HG02938 (cell line): ENCODE measurements around the gene BTG2.

Experiments
- ATAC-seq: cut with Tn5 transposase; IDR thresholded peaks from one replicate; pipeline ENCODE4 v1.9.1; 2021; ENCODE audit warnings: mild to moderate bottlenecking, moderate library complexity; ENCODE audit not compliant: unreplicated experiment

The BTG2 gene

DNA sequence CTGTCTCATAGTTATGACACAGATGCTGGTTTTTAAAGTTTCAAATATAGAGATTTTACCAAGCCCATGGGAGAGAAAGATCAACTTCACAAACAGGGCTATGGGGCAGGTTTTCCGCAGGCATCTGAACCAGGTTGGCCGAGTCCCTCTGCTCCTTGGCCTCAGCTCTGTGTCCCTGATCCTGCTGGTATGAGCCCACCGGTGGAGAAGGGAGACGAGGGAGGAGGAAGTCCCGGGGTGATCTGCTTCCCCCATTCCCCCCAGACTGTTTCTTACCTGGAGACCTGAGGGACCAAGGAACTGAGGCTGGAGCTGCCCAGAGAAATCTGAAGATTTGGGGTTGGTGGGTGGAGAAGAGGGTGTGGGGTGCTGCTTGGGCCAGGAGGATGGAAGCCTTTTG lies 28.9 kb upstream of the BTG2 start:
- ATAC-seq: no peak

DNA sequence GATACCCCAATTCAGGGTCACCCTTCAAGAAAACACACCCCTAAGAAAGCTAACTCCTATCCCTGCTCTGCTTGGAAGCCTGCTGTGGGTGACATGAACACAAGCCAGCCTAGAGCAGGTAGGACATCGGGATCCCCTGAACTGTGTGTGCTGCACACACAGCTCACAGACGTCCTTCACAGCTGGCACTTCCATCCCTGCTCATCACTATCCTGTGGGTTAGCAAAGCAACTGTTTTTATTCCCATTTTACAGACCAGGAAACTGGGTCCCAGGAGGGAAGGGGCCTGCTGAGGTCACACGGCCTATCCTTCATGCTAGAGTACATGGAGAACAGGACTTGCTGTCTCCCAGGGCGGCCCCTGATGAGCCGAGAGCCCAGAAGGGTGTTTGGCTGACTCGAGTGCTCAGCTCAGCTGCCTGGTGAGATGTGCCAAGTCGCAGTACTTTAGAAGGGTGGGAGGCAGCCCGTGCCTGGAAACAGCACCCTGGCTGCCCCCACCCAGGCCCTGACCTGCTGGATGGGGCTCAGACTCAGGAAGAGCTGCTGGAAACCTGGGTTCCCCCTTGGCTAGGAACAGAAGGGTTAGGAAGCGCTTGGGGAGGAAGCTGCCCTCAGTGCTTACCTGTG lies 28.3 kb upstream of the BTG2 start:
- no peak for ATAC-seq

DNA sequence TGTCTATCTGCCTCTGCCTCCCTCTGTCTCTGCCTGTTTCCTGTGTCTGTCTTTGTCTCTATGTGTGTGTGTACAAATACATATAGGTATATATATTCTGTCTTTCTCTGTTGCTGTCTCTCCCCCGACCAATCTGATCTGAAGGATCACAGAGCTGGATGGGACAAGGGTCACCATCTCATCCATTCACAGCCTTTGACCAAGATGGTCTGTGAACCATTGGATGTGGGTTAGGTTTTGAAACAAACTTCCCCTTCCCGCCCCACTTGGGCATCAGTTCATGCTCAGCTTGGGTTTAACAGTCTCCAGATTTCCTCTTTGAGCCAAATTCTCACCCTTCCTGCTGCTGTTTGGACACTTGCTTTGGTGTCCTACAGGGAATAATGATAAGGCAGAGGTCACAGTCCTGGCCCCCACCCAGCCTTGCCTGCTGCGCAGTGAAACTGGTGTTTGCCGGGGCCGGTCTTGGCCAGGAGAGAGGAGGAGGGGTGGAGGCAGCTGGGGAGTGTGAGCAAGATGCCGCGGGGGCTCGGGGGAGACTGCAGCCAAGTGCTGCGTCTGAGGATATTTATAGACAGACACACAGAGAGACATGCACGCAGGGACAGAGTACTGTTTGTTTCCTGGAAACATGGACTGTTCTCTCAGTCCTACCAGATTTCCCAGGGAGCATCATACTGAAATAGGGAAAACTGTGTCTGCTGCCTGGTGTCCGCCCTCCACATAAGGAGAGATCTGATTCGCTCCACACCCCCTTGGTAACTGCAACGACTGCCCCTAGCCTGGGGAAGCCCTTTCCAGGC lies 27.0 kb upstream of the BTG2 start:
- no peak for ATAC-seq

DNA sequence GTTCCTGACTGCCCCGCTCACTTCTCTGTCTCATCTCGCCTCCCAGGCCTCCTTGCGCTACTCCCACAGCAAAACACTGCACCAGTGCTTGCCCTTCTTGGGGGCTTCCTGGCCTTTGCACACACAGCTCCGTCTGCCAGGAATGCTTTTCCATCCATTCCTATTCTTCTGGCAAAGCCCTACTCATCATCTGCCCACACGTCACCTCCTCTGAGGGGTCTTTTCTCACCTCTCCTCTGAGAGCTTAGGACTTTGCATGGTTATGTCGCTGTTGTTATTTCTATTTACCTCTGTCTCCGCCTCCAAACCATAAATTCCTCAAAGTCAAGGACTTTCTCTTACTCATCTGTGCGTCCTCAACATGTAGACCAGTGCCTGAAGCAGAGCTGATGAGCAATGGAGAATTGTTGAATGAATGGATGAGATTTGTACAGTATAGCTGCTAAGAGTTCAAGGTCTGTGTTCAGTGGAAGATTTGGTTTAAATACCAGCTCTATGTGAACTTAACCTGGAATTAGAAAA lies 26.4 kb upstream of the BTG2 start:
- ATAC-seq: no peak

DNA sequence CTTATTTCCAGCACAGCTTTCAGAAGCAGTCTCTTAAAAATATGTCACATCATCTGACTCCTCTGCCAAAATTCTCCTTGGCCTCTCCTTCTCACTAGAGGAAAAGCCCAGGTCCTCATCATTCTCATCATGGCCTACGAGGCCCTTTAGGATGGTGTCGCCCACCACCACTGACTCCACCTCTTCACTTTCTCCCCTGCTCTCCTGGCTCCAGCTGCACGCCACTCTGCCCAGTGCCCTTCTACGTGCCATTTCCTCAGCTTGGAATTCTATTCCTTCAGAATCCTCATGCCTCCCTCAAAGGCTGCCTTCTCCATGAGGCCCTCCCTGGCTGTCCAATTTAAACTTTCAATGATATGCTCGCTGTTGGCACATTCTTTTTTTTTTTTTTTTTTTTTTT lies 25.3 kb upstream of the BTG2 start:
- no peak for ATAC-seq

DNA sequence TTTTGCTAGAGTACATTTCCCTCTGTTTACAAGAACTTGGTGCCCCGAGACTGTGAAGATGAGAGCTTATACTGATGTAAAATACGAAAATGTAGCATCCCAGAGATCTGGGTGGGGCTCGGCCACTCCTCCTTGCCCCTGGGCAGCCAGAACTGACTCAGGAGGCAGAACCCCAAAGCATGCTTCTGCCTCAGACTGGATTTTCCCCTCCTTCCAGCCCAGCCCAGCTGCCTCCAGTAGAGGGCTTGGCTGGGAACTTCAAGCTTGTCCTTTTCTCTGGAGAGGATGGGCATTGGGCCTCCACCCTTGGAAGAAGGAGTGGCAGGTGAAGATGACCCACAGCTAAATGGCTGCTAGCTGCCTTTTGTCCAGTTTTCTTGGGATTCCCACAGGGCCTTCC lies 24.3 kb upstream of the BTG2 start:
- no peak for ATAC-seq

DNA sequence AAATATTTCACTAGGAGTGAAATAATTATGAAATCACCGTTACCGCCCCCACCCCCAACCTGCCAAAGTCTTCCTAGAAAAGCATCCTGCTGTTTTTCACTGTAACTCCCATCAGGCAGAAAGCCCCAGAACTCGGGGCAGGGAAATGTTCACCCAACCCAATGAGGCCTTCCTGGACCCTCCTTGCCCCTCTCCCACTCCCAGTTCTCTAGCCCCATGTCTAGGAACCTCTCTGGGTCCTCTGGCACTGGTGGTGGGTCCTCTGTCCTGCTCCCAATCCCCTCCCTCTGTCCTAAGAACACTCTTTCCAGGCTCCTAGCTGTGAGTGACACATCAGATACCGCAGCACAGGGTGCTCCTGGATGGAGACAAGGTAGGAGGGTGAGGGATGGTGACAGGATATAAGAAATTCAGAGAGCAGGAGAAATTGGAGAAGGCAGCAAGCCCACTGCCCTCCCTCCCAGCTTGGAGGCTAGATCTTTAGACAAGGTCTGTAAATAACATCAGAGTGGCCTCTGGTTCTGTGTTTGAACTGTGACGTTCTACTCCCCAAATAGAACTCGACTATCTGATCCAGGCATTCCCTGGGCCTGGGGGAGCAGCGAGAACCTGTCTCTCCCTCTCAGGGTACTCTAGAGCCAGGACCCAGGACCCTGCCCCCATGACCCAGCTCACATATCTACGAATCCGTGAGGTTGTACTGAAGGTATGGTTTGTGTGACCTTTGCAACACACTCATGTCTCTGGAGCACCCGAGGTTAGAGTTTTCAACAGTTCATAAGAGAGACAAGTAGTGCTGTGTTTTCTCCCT lies 23.3 kb upstream of the BTG2 start:
- no peak for ATAC-seq

DNA sequence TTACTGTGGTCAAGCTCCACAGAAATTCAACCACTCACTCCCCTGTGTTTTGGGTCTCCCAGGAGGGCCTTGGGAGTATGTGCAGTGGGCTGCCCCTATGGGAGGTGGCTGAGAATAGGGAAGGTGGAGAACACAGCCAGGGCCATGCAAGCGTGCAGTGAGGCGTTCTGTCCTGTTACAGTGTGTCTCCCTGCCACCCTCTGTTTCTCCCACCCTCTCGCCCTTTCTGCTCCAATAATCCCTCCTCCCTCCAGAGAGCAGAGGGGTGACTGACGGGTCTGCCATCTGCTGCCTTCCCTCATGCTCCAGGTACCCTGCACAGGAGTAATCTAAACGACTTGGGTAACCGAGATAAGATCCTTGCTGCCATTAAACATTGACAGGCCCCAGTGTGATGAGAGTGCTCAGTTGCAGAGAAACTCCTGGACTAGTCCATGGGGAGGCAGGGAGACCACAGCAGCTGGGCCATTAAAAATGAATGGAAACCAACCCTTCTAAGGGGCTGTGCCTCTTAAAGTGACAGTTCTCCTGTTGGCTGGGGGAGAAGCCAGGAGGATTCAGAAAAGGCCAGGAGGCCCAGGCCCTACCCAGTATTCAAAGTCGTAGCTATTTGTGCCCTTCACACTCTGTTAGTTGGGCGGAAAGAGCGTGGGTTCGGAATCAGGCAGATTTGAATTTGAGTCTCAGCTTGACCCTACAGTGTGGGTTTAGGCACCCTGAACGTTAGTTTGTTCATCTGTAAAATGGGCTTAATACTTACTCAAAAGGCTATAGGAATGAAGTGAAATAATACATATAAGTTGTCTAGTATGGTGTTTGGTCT lies 22.4 kb upstream of the BTG2 start:
- ATAC-seq: no peak

DNA sequence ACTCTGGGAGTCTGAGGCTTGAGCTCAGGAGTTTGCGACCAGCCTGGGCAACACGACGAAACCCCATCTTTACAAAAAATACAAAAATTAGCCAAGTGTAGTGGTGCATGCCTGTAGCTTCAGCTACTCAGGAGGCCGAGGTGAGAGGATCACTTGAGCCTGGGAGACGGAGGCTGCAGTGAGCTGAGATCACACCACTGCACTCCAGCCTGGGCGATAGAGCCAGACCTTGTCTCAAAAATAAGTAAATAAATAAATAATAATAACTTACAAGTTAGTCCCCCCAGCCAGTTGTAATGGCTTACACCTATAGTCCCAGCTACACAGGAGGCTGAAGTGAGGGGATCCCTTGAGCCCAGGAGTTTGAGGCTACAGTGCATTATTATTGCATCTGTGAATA lies 21.7 kb upstream of the BTG2 start:
- ATAC-seq: no peak

DNA sequence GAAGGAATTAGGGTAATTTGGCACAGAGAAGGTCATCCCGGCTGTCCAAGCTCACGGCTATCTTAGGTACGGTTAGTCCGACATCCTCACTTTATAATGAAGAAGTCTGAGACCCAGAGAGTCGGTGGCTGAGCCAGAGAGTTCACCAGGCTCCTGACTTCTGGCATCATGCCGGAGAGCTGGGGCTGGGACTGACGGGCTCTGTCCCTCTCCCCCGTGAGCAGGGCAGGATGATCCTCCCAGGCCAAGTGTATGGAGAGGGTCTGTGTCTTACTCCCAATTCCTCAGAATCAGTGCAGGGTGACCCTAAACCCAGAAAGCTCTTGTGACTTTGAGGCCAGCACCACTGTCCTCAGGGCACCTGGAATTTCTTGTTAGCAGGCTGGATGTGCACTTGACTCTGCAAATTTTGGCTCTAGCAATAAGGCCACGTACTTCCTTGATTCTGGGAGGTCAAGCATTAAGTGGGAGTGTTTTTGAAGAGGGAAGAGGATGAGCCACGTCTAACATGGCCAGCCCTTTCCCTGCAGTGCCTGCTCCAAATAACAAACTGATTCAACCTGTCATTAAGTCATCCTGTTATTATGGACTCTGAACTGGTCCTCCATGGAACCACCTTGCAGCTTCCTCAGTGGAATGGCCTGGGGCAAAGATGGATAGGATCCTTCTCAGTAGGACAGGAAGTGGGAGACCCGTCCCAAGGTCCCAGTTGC lies 20.8 kb upstream of the BTG2 start:
- no peak for ATAC-seq

DNA sequence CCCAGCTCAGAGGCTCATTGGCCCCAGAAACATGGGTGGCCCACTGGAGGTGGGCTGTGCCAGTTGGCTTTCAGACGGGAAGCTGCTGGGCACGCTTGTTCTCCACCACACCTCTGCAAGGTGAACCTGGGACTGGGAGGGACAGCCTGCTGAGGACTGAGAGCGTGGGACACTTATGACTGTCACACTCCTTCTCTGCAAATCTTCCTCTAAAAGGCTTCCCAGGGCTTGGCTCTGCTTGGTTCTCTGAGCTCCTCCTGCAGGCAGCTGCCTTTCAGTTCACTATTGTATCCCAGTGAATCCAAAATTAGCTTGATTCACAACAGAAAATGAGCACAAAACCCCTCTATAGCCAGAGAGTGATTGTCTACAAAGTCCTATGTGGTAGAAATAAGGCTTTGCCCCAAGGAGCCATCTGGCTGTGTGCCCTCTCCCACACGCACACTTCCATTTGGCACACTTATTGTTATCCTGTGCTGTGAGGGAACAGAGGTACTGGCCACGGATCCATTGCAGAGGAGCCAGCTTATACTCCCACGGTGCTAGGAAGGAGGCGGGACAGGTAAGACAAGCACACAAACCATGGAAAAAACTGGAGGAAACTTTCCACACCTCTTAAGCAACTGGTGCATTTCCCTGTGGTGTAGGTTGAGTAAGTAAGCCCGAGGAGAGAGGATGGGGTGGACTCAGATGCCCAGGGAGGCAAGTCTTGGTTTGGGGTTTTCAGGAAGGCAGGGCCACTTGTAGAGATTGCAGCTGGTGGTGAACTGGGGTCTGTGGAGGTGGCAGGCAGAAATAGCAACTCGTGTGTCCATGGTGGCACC lies 18.9 kb upstream of the BTG2 start:
- ATAC-seq: no peak

DNA sequence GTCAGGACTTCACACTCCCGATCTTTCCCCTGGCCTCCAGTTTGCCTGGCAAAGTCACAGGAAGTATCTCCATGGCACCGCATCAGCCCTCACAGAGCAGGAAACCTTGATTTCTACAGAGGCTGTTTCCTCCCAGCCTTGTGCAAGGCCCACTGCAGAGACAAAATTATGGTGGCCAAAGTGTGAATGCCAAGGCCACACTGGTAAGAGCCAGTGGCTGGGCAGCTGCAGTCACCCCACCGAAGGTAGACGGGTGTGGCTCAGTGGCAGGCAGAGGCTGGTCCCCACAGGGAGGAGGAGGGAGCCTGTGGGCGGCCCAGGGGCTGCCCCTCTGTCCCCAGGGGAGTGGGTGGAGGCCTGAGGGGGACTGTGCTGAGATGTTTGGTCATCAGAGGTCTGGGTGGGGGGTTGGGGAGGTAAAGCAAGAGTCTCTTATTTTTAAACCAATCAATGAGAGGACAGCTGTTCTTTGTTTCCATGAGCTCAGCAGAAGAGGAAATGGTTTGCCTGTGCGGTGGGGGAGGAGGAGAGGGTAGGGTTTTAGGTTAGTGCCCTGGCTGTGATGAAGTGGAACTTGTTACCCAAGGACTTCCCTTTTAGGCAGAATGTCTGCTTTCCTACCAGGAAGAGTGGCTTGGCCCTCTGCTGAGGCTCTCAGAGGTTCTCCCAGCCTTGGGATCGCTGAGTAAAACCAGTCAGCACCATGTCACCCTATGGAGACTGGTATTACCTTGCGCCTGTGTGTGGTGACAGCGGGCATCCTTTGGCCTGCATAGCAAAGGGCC lies 18.0 kb upstream of the BTG2 start:
- ATAC-seq: peak; percentile 41

DNA sequence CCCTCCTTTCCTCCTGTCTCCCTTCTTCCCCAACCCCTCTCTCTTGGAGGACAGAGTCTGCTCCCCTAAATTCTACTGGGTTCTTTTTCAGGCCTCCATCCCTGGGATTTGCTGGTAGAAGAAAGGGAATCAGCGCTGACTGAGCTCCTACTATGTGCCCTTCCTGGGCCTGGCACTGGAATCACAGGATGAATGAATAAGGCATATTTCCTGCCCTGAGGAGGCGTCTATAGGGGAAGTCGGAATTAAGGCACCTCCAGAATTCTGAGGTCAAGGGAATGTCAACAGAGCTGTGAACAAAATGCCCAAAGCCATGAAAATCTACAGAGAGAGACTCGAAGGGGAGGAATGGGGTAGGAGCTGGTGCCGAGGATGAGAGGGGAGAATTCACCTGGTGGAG lies 17.4 kb upstream of the BTG2 start:
- no peak for ATAC-seq

DNA sequence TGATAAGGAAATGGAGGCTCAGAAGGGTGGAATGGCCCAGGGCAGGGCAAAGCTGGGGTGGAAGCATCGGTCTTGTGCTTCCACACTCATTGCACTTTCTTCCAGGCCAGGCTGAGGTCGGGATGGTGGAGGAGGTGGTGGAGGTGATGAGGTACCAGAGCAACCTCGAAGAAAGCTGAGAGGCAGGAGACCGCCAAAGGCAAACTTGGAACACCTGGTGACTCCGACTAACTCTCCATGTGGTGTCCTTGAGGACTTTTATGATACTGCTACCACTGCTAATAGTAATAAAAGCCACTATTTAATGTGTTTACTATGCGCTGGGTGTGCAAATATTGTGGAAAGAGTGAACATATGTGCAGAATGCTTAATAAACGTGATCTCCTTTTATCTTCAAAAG lies 16.9 kb upstream of the BTG2 start:
- ATAC-seq: no peak

DNA sequence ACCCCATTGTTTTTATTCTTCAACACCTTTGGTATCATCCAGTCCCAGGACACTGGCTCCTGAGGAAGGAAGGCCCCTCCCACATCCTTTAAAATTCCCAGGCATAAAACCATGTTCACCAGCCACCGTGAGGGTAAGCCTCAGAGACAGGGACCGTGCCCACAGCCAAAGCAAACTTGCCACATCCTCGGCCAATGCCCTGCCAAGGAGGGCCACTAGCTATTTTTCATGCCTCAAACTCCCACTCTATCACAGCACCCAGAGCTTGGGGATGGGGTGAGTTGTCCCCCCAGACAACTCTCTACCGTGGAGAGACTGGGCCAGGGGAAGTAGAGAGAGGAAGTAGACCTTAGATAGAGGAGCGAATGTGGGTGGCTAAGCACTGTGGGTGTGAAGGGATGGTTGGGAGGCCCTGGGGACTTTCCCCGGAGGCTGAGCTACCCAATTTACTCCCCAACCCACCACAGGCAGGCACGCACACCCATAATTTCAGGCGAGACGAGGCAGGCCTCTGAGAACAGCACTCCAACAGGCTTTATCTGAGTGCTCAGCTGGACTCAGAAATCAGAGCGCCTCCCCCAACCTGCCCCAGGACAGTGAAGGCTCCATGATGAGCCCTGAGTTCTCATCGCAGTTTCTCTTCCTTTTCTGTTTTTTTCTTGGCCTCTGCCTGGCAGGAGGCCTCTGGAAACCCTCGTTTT lies 15.9 kb upstream of the BTG2 start:
- peak; percentile 61 for ATAC-seq

DNA sequence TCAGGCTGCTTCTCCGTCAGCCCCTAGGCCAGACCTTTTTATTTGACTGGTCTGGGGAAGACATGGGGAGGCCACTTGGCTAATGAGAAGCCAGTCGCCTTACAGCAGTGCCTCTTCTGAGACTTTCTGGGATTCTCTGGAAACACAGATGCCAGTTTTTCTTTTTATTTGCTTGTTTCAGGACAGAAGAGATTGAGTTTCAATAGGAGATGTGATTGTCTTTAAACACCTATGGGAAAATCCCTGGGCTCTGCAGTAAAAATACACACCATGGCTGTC lies 15.4 kb upstream of the BTG2 start:
- no peak for ATAC-seq

DNA sequence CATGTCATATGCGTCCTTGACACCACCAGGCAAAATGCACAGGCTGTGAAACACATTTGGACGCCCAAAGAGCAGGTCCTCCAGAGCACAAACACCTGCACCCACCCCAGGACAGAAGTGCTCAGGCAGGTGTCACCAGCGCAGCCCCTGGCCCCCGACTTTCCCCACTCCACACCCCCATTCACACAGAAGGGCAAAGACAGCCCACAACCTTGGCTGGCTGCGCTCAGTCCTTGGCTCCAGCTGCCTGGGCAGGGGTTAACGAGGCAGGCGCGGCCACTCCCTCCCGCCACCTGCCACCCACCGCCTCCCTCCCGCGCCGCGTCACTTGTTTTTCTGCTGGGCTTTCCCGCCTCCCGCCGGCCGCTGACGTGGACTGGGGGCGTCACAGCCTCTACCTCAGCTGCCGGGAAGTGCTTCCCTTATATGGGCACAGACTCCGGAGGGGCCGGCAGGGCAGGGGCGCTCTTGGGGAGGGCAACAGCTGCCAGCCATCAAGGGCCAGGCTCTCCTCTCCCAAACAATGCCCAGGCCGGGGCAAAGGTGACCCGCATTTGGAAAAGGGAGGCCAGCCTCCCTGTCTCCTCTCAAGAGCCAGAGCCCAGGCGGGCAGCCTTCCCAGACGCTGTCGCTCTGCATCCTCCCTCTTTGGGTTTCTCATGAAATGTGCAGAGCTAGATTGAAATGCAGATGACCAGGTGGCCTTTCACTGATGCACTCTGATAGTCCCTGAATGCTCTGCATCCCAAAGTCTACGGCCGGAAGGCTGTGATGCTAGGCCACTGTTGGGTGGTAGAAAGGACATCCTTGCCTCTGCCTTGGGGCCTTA lies 14.8 kb upstream of the BTG2 start:
- ATAC-seq: peak; percentile 32
